Smooth muscle cell (in vitro differentiated cells): ENCODE measurements around the gene SOAT1. TPM values are rescaled to one million over a fixed set of nuclear protein-coding genes. Genes with fewer than 3 reads are reported as not detected.

Experiments used
- DNase-seq: peaks from one replicate; lab custom pipeline; 2025; ENCODE audit not compliant: unreplicated experiment; lab: John Stamatoyannopoulos, UW
- H2AFZ ChIP-seq: fragments of 200-600 bp; sonication (generic); 2 replicates; pipeline ENCODE4 v1.6.0; 2016; ENCODE audit warnings: antibody characterized with exemption, low read depth, mild to moderate bottlenecking
- H3F3A ChIP-seq: fragments of 200-600 bp; sonication (generic); 2 replicates; pipeline ENCODE4 v1.6.0; 2017; ENCODE audit warnings: antibody characterized with exemption, low read depth
- H3K27ac ChIP-seq: fragments of 200-600 bp; sonication (generic); 2 replicates; pipeline ENCODE4 v1.5.1; 2016; ENCODE audit warnings: low read depth, mild to moderate bottlenecking
- H3K27me3 ChIP-seq: fragments of 200-600 bp; sonication (generic); 2 replicates; pipeline ENCODE4 v1.6.1; 2016; ENCODE audit warnings: low read depth, mild to moderate bottlenecking
- H3K36me3 ChIP-seq: fragments of 200-600 bp; sonication (generic); 2 replicates; pipeline ENCODE4 v1.5.1; 2016; ENCODE audit warnings: low read depth
- H3K4me1 ChIP-seq: fragments of 200-600 bp; sonication (generic); 2 replicates; pipeline ENCODE4 v1.5.1; 2016; ENCODE audit warnings: low read depth
- H3K4me2 ChIP-seq: fragments of 200-600 bp; sonication (generic); 2 replicates; pipeline ENCODE4 v1.6.0; 2016; ENCODE audit warnings: mild to moderate bottlenecking
- H3K4me3 ChIP-seq: fragments of 200-600 bp; sonication (generic); 2 replicates; pipeline ENCODE4 v1.5.1; 2016; ENCODE audit warnings: mild to moderate bottlenecking
- H3K79me2 ChIP-seq: fragments of 200-600 bp; sonication (generic); 2 replicates; pipeline ENCODE4 v1.6.0; 2016; ENCODE audit warnings: low read depth, mild to moderate bottlenecking
- H3K9ac ChIP-seq: fragments of 200-600 bp; sonication (generic); 2 replicates; pipeline ENCODE4 v1.6.0; 2016; ENCODE audit warnings: low read depth
- H3K9me3 ChIP-seq: fragments of 200-600 bp; sonication (generic); replicated peaks from 2 replicates; pipeline ENCODE4 v1.5.1; 2016; ENCODE audit warnings: low read depth
- H4K20me1 ChIP-seq: fragments of 200-600 bp; sonication (generic); 2 replicates; pipeline ENCODE4 v1.6.0; 2016; ENCODE audit warnings: low read depth
- CTCF ChIP-seq: fragments of 200-600 bp; sonication (generic); IDR thresholded peaks from 2 replicates; pipeline ENCODE4 v1.5.1; 2017; ENCODE audit warnings: borderline replicate concordance, mild to moderate bottlenecking, antibody characterized with exemption; ENCODE audit not compliant: insufficient read depth, poor library complexity, severe bottlenecking
- WGBS: methylation state at CpG from one replicate; pipeline ENCODE4 v1.1.7; 2016; ENCODE audit warnings: low lambda C conversion rate; 5-methylcytosine and 5-hydroxymethylcytosine counted together
- polyA plus RNA-seq: library from polyadenylated mRNA; unstranded; fragments of >200 nt; fragmentation: Nextera tagmentation; extraction: Ambion mirVana; gene quantifications from 2 replicates; pipeline ENCODE4 v1.2.1, GENCODE V29; 2016
- total RNA-seq: library from RNA; depleted of rRNA; stranded (reverse); fragments of >200 nt; gene quantifications from 2 replicates; pipeline ENCODE4 v1.2.3, GENCODE V29; 2014

The SOAT1 gene
- total and polyA plus RNA-seq, 2 experiments from 2014 or later = 15.4 to 20.2 TPM

GRCh38 chr1:179340918-179341317 is 47.3 kb downstream of the SOAT1 start:
- Histone ChIP-seq H3K4me1 (no peaks in the 10 kb centered on the region), H3K4me2 (no peak overlapping the region), H2AFZ (no peak overlapping the region), H3K27me3 (no peaks in the 10 kb centered on the region), H3K9ac (no peak overlapping the region), H3K79me2 (no peaks in the 10 kb centered on the region), H3F3A (no peaks in the 10 kb centered on the region), H3K27ac (no peak overlapping the region), H3K36me3 (peaks cover 14% of the 10 kb centered on the region), H3K4me3 (no peak overlapping the region), H3K9me3 (no peaks in the 10 kb centered on the region), H4K20me1 (no peaks in the 10 kb centered on the region)
- WGBS = 98% methylated on average over 5 of the region's 5 CpGs
- TF ChIP-seq CTCF = no peak
- no peak for DNase-seq

- no peaks in the 10 kb centered on the region for H4K20me1 ChIP-seq
- H3K79me2 ChIP-seq = no peaks in the 10 kb centered on the region
- H3K9ac ChIP-seq = no peak overlapping the region
- no peaks in the 10 kb centered on the region for H3K9me3 ChIP-seq
- DNase-seq = no peak
- no peaks in the 10 kb centered on the region for H3K27me3 ChIP-seq
- no peak overlapping the region for H2AFZ ChIP-seq
- no peak overlapping the region for H3K4me3 ChIP-seq
- H3K4me2 ChIP-seq = no peak overlapping the region
- TF ChIP-seq CTCF = no peak
- no peaks in the 10 kb centered on the region for H3F3A ChIP-seq
- no peaks in the 10 kb centered on the region for H3K4me1 ChIP-seq
- peaks cover 14% of the 10 kb centered on the region for H3K36me3 ChIP-seq
- 98% methylated on average over 4 of the region's 4 CpGs for WGBS
- no peak overlapping the region for H3K27ac ChIP-seq
Observed at GRCh38 chr1:179341943-179342547, 48.4 kb downstream of the SOAT1 start.

GRCh38 chr1:179342740-179343404 is 49.3 kb downstream of the SOAT1 start:
- H3K4me3 ChIP-seq = no peak overlapping the region
- H3K4me2 ChIP-seq = no peak overlapping the region
- no peak for DNase-seq
- H3K27me3 ChIP-seq = no peaks in the 10 kb centered on the region
- no peak for TF ChIP-seq CTCF
- no peak overlapping the region for H3K27ac ChIP-seq
- no peaks in the 10 kb centered on the region for H3K9me3 ChIP-seq
- no peak overlapping the region for H2AFZ ChIP-seq
- H3K79me2 ChIP-seq = no peaks in the 10 kb centered on the region
- H3K4me1 ChIP-seq = no peaks in the 10 kb centered on the region
- WGBS = 94% methylated on average over 4 of the region's 4 CpGs
- no peaks in the 10 kb centered on the region for H4K20me1 ChIP-seq
- H3F3A ChIP-seq = no peaks in the 10 kb centered on the region
- no peak overlapping the region for H3K9ac ChIP-seq
- H3K36me3 ChIP-seq = peaks cover 14% of the 10 kb centered on the region

GRCh38 chr1:179351281-179351680 is 57.7 kb downstream of the SOAT1 start:
- no peaks in the 10 kb centered on the region for H3F3A ChIP-seq
- H2AFZ ChIP-seq = no peak overlapping the region
- no peaks in the 10 kb centered on the region for H3K4me1 ChIP-seq
- H3K36me3 ChIP-seq = no peaks in the 10 kb centered on the region
- 91% methylated on average over 3 of the region's 3 CpGs for WGBS
- no peak overlapping the region for H3K4me3 ChIP-seq
- no peak overlapping the region for H3K4me2 ChIP-seq
- TF ChIP-seq CTCF = no peak
- no peaks in the 10 kb centered on the region for H3K79me2 ChIP-seq
- H3K27me3 ChIP-seq = no peaks in the 10 kb centered on the region
- no peaks in the 10 kb centered on the region for H3K9me3 ChIP-seq
- no peaks in the 10 kb centered on the region for H4K20me1 ChIP-seq
- no peak for DNase-seq
- no peak overlapping the region for H3K9ac ChIP-seq
- no peak overlapping the region for H3K27ac ChIP-seq
